GM12892 (cell line): ENCODE results near the gene NTMT1.
"Not testable (repeated sequence)": the region's sequence is repeated elsewhere in the genome, so short reads cannot be mapped to it uniquely, and the experiment has no call there.

Experiments
- DNase-seq: peaks from one replicate; pipeline ENCODE4 v3.0.0; 2011; ENCODE audit not compliant: insufficient read length
- FAIRE-seq: peaks from 2 replicates; lab custom pipeline; 2011; peaks lifted over from hg19 to GRCh38; lab: Jason Lieb, UNC
- POLR2A ChIP-seq: IDR thresholded peaks from 2 replicates; pipeline ENCODE4 v1.6.1; 2011; ENCODE audit warnings: low read depth, low read length, control low read depth
- POLR2AphosphoS5 ChIP-seq: IDR thresholded peaks from 2 replicates; pipeline ENCODE4 v1.6.1; 2011; ENCODE audit warnings: low read depth, low read length, control low read depth
- TAF1 ChIP-seq: IDR thresholded peaks from 2 replicates; pipeline ENCODE4 v1.6.1; 2011; ENCODE audit warnings: low read depth, mild to moderate bottlenecking, control low read depth, low read length, borderline replicate concordance

Gene NTMT1

GRCh38 chr9:129586685-129587084, 39.3 kb upstream of the NTMT1 start:
- FAIRE-seq (no peak), DNase-seq (no peak)
- no peak for TF ChIP-seq TAF1
- no peak for TF ChIP-seq POLR2AphosphoS5
- no peak for TF ChIP-seq POLR2A

- DNase-seq (no peak), FAIRE-seq (no peak)
Observed at GRCh38 chr9:129587487-129588262, 38.3 kb upstream of the NTMT1 start.

DNA sequence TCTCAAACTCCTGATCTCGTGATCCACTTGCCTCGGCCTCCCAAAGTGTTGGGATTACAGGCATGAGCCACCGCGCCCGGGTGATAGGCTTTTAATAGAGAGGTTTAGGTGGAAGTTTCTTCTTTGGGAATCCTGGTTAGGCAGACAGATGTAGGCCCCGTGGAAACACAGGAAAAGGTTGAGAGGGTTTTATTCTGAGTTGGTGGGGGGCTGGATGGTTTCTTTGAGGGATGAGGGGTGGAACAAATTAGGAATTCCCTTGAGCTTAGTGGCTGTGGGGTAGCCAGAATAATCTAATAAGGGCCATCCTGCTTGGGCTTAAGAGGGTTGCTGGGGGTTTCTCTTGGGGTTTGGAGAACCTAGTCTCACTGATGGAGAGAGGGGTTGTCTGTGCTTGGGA, 35.5 kb upstream of the NTMT1 start:
- DNase-seq, result no peak
- TF ChIP-seq POLR2AphosphoS5, result no peak
- TF ChIP-seq TAF1, result no peak
- no peak for TF ChIP-seq POLR2A
- FAIRE-seq, result no peak

More at GRCh38 chr9:129587487-129588262, 38.3 kb upstream of the NTMT1 start:
- no peak for TF ChIP-seq POLR2A

DNA sequence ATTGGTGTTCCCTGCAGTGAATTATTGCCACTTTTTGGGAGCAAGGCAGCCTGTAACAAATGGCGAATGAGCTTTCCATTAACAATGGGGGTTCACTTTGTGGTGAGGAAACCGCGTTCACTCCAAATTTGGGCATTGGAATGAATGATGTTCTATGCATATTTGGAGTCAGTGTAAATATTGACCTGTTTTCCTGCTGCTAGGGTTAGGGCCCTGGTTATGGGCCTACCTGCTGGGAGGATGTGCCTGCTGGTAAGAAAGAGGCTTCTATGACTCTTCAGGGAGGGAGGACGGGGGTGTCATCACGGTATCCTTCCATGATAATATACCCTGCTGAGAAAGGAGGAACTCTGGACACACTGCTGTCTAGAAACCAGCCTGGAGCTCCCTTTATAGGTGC, 34.0 kb upstream of the NTMT1 start:
- FAIRE-seq, result no peak

GRCh38 chr9:129592790-129593189, 33.2 kb upstream of the NTMT1 start:
- DNase-seq, FAIRE-seq: not testable (repeated sequence)

More for the DNA sequence above, 34.0 kb upstream of the NTMT1 start:
- TF ChIP-seq TAF1 (no peak), POLR2A (no peak), POLR2AphosphoS5 (no peak)
- DNase-seq, result no peak

- DNase-seq, result no peak
- no peak for FAIRE-seq
- TF ChIP-seq POLR2AphosphoS5 (no peak), POLR2A (no peak), TAF1 (no peak)
Observed at GRCh38 chr9:129594632-129595031, 31.3 kb upstream of the NTMT1 start.

- no peak for FAIRE-seq
- no peak for TF ChIP-seq POLR2AphosphoS5
- no peak for TF ChIP-seq TAF1
- no peak for TF ChIP-seq POLR2A
- DNase-seq, result no peak
Observed at GRCh38 chr9:129595311-129595741, 30.6 kb upstream of the NTMT1 start.

DNA sequence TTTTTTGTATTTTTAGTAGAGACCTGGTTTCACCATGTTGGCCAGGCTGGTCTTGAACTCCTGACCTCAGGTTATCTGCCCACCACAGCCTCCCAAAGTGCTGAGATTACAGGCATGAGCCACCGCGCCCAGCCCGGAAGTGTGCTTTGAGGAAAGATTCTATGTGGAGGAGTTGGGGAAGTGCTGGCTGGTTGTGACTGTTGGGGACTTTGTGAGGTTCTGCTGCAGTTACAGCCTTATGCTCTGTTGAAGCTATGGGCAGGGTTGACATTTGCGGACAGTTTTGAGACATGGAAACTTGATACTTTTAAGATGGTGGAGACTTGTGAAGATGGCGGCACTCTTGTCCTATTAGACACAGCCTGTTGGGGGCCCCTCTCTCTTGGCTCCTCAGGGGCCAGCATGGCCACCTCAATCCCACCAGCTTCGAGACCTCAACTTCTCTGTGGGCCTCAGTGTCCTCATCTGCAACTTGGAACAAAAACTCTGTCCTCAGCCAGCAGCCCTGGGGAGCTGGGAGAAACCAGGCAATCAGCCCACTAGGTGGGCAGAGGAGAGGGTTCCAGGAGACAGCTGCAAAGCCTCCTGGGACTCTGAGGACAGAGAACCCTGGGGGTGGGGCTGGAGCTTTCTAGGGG, 29.9 kb upstream of the NTMT1 start:
- no peak for TF ChIP-seq POLR2A
- TF ChIP-seq POLR2AphosphoS5, result no peak
- no peak for TF ChIP-seq TAF1
- FAIRE-seq (no peak), DNase-seq (no peak)

DNA sequence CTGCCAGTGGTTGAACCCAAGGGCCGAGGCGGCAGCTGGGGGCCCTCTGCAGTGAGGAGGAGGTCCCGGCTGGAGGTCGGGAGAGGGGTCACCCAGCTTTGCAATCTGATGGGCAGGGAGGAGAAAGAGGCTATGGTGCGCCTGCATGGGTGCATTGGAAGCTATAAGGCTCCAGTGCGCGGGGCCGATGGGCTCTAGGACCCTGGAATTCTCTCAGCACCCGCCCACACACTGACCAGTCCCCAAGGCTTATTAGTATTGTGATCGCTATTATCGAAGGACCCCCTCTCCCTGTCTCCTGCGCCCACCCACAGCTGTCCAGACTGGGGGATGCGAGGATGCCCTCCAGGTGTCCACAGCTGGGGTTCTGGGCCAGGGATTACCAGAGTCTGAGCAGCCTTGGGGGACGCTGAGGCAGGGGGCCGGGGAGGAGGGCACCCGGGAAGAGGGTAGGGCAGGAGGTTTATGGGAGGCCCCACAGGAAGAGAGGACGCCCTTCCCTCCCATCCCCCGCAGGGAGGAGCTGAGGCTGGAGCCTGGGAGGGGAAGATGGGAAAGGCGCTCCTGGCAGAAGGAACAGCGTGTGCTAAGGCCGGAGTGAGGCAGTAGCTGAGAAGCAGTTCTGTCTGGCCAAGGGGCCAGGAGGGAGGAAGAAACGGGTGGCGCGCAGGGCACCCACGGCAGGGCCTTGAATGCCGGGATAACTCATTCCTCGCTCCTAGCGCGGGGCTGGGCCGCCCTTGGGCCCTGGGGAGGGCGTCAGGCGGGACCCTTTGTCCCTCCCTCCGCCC, 29.2 kb upstream of the NTMT1 start:
- TF ChIP-seq POLR2AphosphoS5 (no peak), POLR2A (no peak), TAF1 (no peak)
- no peak for DNase-seq
- no peak for FAIRE-seq

- no peak for DNase-seq
- TF ChIP-seq POLR2AphosphoS5 (no peak), POLR2A (no peak), TAF1 (no peak)
- FAIRE-seq, result no peak
Observed at GRCh38 chr9:129597355-129598088, 28.4 kb upstream of the NTMT1 start.

DNA sequence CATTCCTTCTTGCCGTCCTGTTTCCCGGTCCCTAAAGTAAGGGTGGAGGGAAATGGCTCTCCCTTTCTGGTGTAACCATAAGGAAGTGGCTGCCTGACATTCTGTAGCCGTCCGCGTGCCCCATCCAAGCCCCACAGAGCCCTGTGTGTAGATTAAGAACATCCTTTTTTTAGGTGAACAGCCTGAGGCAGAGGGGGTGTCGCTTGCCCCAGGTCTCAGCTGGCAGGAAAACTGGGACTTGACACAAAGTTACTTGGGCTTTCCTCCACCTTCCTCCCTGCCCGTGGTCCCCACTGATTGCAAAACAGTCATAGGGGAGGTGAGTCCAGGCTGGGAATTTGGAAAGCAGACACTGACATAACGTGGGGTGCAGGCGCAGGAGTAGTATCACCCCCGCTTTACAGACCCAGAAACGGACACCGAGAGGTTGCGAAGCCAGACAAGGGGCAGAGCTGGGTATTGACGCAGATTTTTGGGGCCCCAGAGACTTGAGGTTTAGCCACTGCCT, 27.8 kb upstream of the NTMT1 start:
- TF ChIP-seq POLR2A (no peak), TAF1 (no peak), POLR2AphosphoS5 (no peak)
- FAIRE-seq (no peak), DNase-seq (no peak)
